HepG2 (cell line): Measurements from ENCODE around the gene STOM. TPM values are rescaled to one million over a fixed set of nuclear protein-coding genes. Genes with fewer than 3 reads are reported as not detected.

Source experiments
- HHEX ChIP-seq: IDR thresholded peaks from 2 replicates; pipeline ENCODE4 v1.6.1; 2016; ENCODE audit warnings: control low read depth
- NFKB2 ChIP-seq: sonication (generic); formaldehyde crosslinking; IDR thresholded peaks from 2 replicates; pipeline ENCODE4 v1.4.0; 2020; ENCODE audit warnings: missing genetic modification reagents, borderline replicate concordance
- ONECUT2 ChIP-seq: sonication (generic); formaldehyde crosslinking; IDR thresholded peaks from 2 replicates; pipeline ENCODE4 v1.4.0; 2020; ENCODE audit warnings: missing genetic modification reagents
- SMARCC2 ChIP-seq: fragments of 450-650 bp; IDR thresholded peaks from 2 replicates; pipeline ENCODE4 v1.6.1; 2017; ENCODE audit warnings: antibody characterized with exemption, mild to moderate bottlenecking
- STAG1 ChIP-seq: sonication (generic); formaldehyde crosslinking; IDR thresholded peaks from 2 replicates; pipeline ENCODE4 v1.4.0; 2020; ENCODE audit warnings: missing genetic modification reagents
- TAF1 ChIP-seq: sonication (generic); formaldehyde crosslinking; IDR thresholded peaks from 2 replicates; pipeline ENCODE4 v1.4.0; 2020; ENCODE audit warnings: missing genetic modification reagents
- YEATS4 ChIP-seq: sonication (generic); formaldehyde crosslinking; IDR thresholded peaks from 2 replicates; pipeline ENCODE4 v1.4.0; 2020; ENCODE audit warnings: missing genetic modification reagents, borderline replicate concordance
- ZBTB21 ChIP-seq: sonication (generic); formaldehyde crosslinking; IDR thresholded peaks from 2 replicates; pipeline ENCODE4 v1.4.0; 2020; ENCODE audit warnings: missing genetic modification reagents
- ZBTB42 ChIP-seq: sonication (generic); formaldehyde crosslinking; IDR thresholded peaks from 2 replicates; pipeline ENCODE4 v1.5.0; 2020; ENCODE audit warnings: mild to moderate bottlenecking, missing genetic modification reagents
- ZC3H4 ChIP-seq: sonication (generic); formaldehyde crosslinking; IDR thresholded peaks from 2 replicates; pipeline ENCODE4 v1.4.0; 2020; ENCODE audit warnings: missing genetic modification reagents, borderline replicate concordance
- ZNF264 ChIP-seq: sonication (generic); formaldehyde crosslinking; IDR thresholded peaks from 2 replicates; pipeline ENCODE4 v1.4.0; 2020; ENCODE audit warnings: missing genetic modification reagents
- ZNF317 ChIP-seq: sonication (generic); formaldehyde crosslinking; IDR thresholded peaks from 2 replicates; pipeline ENCODE4 v1.5.0; 2020; ENCODE audit warnings: mild to moderate bottlenecking, missing genetic modification reagents
- ZNF775 ChIP-seq: sonication (generic); formaldehyde crosslinking; IDR thresholded peaks from 2 replicates; pipeline ENCODE4 v1.4.0; 2020; ENCODE audit warnings: missing genetic modification reagents, mild to moderate bottlenecking, moderate library complexity, borderline replicate concordance
- ZSCAN25 ChIP-seq: sonication (generic); formaldehyde crosslinking; IDR thresholded peaks from 2 replicates; pipeline ENCODE4 v1.8.0; 2022; ENCODE audit warnings: mild to moderate bottlenecking, missing genetic modification reagents
- polyA plus RNA-seq, 8 experiments: library from polyadenylated mRNA; depleted of rRNA in 3 of 8; stranded (reverse) in 7 of 8; unstranded in 1 of 8; fragments of >200 nt; fragmentation: Illumina TruSeq in 4 of 8; extraction: Trizol in 4 of 8; gene quantifications; 2 replicates each; pipeline versions ENCODE4 v1.2.1 to v1.2.3, GENCODE V29; 2011 to 2016; ENCODE audit warnings: low read depth in 4 of 8, missing spikeins in 1 of 8, mixed read lengths in 1 of 8; ENCODE audit not compliant: insufficient read depth in 1 of 8
- total RNA-seq, 5 experiments: library from RNA; depleted of rRNA; stranded (reverse); fragments of >200 nt; fragmentation: Illumina TruSeq; extraction: Trizol; gene quantifications; 2 replicates each; pipeline ENCODE4 v1.2.3, GENCODE V29; 2016; ENCODE audit warnings: low read depth in 1 of 5
- TF ChIP-seq, protein P1 (sequence below): sonication (generic); formaldehyde crosslinking; IDR thresholded peaks from 2 replicates; pipeline ENCODE4 v1.4.0; 2020; ENCODE audit warnings: mild to moderate bottlenecking, missing genetic modification reagents, borderline replicate concordance
- TF ChIP-seq, protein P2 (sequence below): sonication (generic); formaldehyde crosslinking; IDR thresholded peaks from 2 replicates; pipeline ENCODE4 v1.5.0; 2020; ENCODE audit warnings: missing genetic modification reagents, mild to moderate bottlenecking, borderline replicate concordance
- TF ChIP-seq, protein P3 (sequence below): sonication (generic); formaldehyde crosslinking; IDR thresholded peaks from 2 replicates; pipeline ENCODE4 v1.4.0; 2020; ENCODE audit warnings: missing genetic modification reagents, borderline replicate concordance
- TF ChIP-seq, protein P4 (sequence below): sonication (generic); formaldehyde crosslinking; IDR thresholded peaks from 2 replicates; pipeline ENCODE4 v1.9.0; 2021; ENCODE audit warnings: missing genetic modification reagents, mild to moderate bottlenecking, borderline replicate concordance
- TF ChIP-seq, protein P5 (sequence below): sonication (generic); formaldehyde crosslinking; IDR thresholded peaks from 2 replicates; pipeline ENCODE4 v1.5.0; 2020; ENCODE audit warnings: missing genetic modification reagents, mild to moderate bottlenecking, borderline replicate concordance

Gene STOM
- total and polyA plus RNA-seq, 2 of the 13 experiments (the other 11 are each of a cell fraction or from before 2014, with no cell fraction given): 43.6 to 165 TPM

DNA sequence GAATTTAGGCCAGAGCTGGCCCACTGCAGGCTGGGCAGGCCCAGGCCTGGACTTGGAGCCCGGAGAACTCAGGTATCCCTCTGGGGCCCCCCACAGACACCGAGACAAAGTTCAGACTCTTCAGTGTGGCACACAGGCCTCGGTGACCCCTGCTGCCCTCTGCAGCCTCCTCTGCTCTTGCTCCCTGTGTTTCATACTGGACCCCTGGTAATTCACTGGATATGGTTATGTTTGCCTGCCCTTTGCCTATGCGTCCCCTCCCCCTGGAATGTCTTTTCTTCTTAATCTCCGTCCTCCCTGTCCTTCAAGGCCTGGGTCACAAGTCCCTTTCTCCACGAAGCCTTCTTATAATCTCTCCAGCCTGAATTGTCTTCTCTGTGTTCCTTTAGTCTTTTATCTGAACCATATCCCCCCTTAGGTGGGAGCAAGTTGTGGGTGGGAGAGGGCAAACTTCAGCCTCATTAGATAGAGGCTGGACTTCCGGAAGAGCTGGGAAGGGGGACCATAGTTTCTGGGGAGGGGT, 72.0 kb downstream of the STOM start (continued):
- TF ChIP-seq, protein P1, sequence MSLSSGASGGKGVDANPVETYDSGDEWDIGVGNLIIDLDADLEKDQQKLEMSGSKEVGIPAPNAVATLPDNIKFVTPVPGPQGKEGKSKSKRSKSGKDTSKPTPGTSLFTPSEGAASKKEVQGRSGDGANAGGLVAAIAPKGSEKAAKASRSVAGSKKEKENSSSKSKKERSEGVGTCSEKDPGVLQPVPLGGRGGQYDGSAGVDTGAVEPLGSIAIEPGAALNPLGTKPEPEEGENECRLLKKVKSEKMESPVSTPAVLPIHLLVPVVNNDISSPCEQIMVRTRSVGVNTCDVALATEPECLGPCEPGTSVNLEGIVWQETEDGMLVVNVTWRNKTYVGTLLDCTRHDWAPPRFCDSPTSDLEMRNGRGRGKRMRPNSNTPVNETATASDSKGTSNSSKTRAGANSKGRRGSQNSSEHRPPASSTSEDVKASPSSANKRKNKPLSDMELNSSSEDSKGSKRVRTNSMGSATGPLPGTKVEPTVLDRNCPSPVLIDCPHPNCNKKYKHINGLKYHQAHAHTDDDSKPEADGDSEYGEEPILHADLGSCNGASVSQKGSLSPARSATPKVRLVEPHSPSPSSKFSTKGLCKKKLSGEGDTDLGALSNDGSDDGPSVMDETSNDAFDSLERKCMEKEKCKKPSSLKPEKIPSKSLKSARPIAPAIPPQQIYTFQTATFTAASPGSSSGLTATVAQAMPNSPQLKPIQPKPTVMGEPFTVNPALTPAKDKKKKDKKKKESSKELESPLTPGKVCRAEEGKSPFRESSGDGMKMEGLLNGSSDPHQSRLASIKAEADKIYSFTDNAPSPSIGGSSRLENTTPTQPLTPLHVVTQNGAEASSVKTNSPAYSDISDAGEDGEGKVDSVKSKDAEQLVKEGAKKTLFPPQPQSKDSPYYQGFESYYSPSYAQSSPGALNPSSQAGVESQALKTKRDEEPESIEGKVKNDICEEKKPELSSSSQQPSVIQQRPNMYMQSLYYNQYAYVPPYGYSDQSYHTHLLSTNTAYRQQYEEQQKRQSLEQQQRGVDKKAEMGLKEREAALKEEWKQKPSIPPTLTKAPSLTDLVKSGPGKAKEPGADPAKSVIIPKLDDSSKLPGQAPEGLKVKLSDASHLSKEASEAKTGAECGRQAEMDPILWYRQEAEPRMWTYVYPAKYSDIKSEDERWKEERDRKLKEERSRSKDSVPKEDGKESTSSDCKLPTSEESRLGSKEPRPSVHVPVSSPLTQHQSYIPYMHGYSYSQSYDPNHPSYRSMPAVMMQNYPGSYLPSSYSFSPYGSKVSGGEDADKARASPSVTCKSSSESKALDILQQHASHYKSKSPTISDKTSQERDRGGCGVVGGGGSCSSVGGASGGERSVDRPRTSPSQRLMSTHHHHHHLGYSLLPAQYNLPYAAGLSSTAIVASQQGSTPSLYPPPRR: peak; percentile 44; the same call in 1 of the 2 replicates
- TF ChIP-seq YEATS4: no peak
- no peak for TF ChIP-seq ZC3H4 (CRISPR knock-in tag)
- TF ChIP-seq NFKB2 (CRISPR knock-in tag): no peak
- no peak for TF ChIP-seq ZNF264
- TF ChIP-seq ONECUT2 (CRISPR knock-in tag): no peak
- no peak for TF ChIP-seq ZSCAN25 (CRISPR knock-in tag)
- no peak for TF ChIP-seq TAF1
- TF ChIP-seq ZNF317 (CRISPR knock-in tag): peak; percentile 59; the same call in 1 of the 2 replicates
- TF ChIP-seq, protein P2, sequence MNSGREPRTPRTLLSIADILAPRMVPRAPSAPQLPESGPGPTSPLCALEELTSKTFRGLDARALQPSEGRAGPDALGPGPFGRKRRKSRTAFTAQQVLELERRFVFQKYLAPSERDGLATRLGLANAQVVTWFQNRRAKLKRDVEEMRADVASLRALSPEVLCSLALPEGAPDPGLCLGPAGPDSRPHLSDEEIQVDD (CRISPR knock-in tag): no peak
- no peak for TF ChIP-seq HHEX (CRISPR knock-in tag)
- TF ChIP-seq ZBTB42 (CRISPR knock-in tag): no peak
- no peak for TF ChIP-seq ZNF775
- TF ChIP-seq SMARCC2: no peak
- TF ChIP-seq, protein P3, sequence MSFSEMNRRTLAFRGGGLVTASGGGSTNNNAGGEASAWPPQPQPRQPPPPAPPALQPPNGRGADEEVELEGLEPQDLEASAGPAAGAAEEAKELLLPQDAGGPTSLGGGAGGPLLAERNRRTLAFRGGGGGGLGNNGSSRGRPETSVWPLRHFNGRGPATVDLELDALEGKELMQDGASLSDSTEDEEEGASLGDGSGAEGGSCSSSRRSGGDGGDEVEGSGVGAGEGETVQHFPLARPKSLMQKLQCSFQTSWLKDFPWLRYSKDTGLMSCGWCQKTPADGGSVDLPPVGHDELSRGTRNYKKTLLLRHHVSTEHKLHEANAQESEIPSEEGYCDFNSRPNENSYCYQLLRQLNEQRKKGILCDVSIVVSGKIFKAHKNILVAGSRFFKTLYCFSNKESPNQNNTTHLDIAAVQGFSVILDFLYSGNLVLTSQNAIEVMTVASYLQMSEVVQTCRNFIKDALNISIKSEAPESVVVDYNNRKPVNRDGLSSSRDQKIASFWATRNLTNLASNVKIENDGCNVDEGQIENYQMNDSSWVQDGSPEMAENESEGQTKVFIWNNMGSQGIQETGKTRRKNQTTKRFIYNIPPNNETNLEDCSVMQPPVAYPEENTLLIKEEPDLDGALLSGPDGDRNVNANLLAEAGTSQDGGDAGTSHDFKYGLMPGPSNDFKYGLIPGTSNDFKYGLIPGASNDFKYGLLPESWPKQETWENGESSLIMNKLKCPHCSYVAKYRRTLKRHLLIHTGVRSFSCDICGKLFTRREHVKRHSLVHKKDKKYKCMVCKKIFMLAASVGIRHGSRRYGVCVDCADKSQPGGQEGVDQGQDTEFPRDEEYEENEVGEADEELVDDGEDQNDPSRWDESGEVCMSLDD (CRISPR knock-in tag): peak; percentile 86; the same call in 1 of the 2 replicates
- peak; percentile 23; the same call in 1 of the 2 replicates for TF ChIP-seq STAG1
- no peak for TF ChIP-seq ZBTB21
- TF ChIP-seq, protein P4, sequence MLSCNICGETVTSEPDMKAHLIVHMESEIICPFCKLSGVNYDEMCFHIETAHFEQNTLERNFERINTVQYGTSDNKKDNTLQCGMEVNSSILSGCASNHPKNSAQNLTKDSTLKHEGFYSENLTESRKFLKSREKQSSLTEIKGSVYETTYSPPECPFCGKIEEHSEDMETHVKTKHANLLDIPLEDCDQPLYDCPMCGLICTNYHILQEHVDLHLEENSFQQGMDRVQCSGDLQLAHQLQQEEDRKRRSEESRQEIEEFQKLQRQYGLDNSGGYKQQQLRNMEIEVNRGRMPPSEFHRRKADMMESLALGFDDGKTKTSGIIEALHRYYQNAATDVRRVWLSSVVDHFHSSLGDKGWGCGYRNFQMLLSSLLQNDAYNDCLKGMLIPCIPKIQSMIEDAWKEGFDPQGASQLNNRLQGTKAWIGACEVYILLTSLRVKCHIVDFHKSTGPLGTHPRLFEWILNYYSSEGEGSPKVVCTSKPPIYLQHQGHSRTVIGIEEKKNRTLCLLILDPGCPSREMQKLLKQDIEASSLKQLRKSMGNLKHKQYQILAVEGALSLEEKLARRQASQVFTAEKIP (CRISPR knock-in tag): no peak
- TF ChIP-seq, protein P5, sequence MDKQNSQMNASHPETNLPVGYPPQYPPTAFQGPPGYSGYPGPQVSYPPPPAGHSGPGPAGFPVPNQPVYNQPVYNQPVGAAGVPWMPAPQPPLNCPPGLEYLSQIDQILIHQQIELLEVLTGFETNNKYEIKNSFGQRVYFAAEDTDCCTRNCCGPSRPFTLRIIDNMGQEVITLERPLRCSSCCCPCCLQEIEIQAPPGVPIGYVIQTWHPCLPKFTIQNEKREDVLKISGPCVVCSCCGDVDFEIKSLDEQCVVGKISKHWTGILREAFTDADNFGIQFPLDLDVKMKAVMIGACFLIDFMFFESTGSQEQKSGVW: no peak
